Measurements from ENCODE around the gene SDHD.

DNA sequence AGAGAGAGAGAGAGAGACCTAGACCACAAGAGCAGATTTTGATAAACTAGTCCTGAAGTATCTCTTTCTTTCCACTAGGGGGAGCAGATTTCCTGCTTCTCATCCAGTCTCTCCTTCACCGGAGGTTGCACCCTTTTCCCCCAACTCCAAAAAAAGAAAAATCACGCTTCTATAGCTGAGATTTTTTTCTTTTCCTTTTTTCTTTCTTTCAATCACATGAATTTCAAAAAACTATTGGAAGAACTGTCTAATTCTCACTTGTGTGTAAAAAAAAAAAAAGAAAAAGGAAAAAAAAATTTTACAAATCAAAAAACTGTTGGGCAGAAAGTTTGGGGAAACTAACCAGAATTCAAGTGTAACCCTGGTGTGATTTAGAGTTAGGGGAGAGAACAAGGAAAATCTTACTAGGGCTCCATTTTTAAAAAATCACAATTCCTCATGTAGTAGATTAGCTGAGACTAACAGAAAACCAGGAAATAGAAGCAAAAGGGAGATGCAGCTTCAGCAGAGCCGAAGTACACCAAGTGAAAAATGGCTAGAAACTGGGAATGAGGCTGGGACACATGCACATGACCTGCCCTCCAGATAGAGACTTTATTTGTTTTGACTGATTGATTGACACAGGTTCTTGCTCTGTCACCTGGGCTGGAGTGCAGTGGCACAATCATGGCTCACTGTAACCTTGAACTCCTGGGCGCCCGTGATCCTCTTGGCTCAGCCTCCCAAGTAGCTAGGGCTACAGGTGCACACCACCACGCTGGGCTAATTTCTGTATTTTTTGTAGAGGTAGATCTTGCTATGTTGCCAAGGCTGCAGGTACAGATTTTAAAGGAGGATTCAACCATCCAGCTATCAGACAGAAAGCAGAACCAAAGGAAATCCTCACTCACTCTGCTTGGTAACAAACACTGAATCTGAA lies 27.1 kb downstream of the SDHD start:
- TF ChIP-seq, protein P1, sequence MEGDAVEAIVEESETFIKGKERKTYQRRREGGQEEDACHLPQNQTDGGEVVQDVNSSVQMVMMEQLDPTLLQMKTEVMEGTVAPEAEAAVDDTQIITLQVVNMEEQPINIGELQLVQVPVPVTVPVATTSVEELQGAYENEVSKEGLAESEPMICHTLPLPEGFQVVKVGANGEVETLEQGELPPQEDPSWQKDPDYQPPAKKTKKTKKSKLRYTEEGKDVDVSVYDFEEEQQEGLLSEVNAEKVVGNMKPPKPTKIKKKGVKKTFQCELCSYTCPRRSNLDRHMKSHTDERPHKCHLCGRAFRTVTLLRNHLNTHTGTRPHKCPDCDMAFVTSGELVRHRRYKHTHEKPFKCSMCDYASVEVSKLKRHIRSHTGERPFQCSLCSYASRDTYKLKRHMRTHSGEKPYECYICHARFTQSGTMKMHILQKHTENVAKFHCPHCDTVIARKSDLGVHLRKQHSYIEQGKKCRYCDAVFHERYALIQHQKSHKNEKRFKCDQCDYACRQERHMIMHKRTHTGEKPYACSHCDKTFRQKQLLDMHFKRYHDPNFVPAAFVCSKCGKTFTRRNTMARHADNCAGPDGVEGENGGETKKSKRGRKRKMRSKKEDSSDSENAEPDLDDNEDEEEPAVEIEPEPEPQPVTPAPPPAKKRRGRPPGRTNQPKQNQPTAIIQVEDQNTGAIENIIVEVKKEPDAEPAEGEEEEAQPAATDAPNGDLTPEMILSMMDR (IDR thresholded peaks at IDR 0.05): peak; percentile 63 to 74 (median 71)
- TF ChIP-seq POLR2A (IDR thresholded peaks at IDR 0.05; ENCODE audit: low read depth) (no peak), EP300 (IDR thresholded peaks at IDR 0.05) (no peak), POLR2AphosphoS5 (IDR thresholded peaks at IDR 0.05) (no peak)
